Activated naive CD8-positive, alpha-beta T cell treated with anti-CD3 and anti-CD28 coated beads, Interleukin-2, amount 50 U/mL, for 24 hours (primary cell): ENCODE measurements around the gene DNAH3.
"Not testable (repeated sequence)": the region's sequence is repeated elsewhere in the genome, so short reads cannot be mapped to it uniquely, and the experiment has no call there.

Source experiments
- ATAC-seq: fragments of 150-1000 bp; cut with Tn5 transposase; one replicate; pipeline ENCODE4 v1.10.0; 2021
- DNase-seq: peaks from one replicate; pipeline ENCODE4 v3.0.0; 2021
- H3K27ac Mint-ChIP-seq: one replicate; pipeline ENCODE4 v1.8.0; 2021; ENCODE audit warnings: mild to moderate bottlenecking, mixed read lengths
- H3K27me3 Mint-ChIP-seq: one replicate; pipeline ENCODE4 v1.8.0; 2021; ENCODE audit warnings: mixed read lengths
- H3K36me3 Mint-ChIP-seq: one replicate; pipeline ENCODE4 v1.8.0; 2021; ENCODE audit warnings: low read depth, mixed read lengths
- H3K4me1 Mint-ChIP-seq: one replicate; pipeline ENCODE4 v1.8.0; 2021; ENCODE audit warnings: mixed read lengths
- H3K4me3 Mint-ChIP-seq: one replicate; pipeline ENCODE4 v1.8.0; 2021; ENCODE audit warnings: mild to moderate bottlenecking, moderate library complexity, mixed read lengths
- H3K9me3 Mint-ChIP-seq: one replicate; pipeline ENCODE4 v1.8.0; 2021; ENCODE audit warnings: mixed read lengths

The DNAH3 gene

GRCh38 chr16:21160276-21160675 lies 9.6 kb upstream of the DNAH3 start:
- no peaks in the 10 kb centered on the region for H3K9me3 Mint-ChIP-seq
- ATAC-seq (no peak), DNase-seq (no peak)
- no peak overlapping the region for H3K27ac Mint-ChIP-seq
- peak overlapping the region; percentile 85 for H3K4me3 Mint-ChIP-seq
- peaks cover 12% of the 10 kb centered on the region for H3K36me3 Mint-ChIP-seq
- H3K4me1 Mint-ChIP-seq, result peaks cover 25% of the 10 kb centered on the region
- no peaks in the 10 kb centered on the region for H3K27me3 Mint-ChIP-seq

GRCh38 chr16:21159281-21159951 lies 8.8 kb upstream of the DNAH3 start:
- no peak for ATAC-seq
- peaks cover 12% of the 10 kb centered on the region for H3K36me3 Mint-ChIP-seq
- no peaks in the 10 kb centered on the region for H3K27me3 Mint-ChIP-seq
- H3K9me3 Mint-ChIP-seq, result no peaks in the 10 kb centered on the region
- DNase-seq, result peak; percentile 19
- peak overlapping the region; percentile 85 for H3K4me3 Mint-ChIP-seq
- peak overlapping the region; percentile 59 for H3K27ac Mint-ChIP-seq
- H3K4me1 Mint-ChIP-seq, result peaks cover 25% of the 10 kb centered on the region

GRCh38 chr16:21158208-21159110 lies 7.8 kb upstream of the DNAH3 start, which contains the start of gene LDAF1:
Gene LDAF1, plus strand, starts transcription at chr16:21158674. Its CDS starts 2,509 bp downstream, at chr16:21161183.
- H3K4me1 Mint-ChIP-seq, result peaks cover 25% of the 10 kb centered on the region
- H3K9me3 Mint-ChIP-seq, result no peaks in the 10 kb centered on the region
- peak within 1 kb of the TSS; percentile 60 for H3K27ac Mint-ChIP-seq
- H3K36me3 Mint-ChIP-seq, result peaks cover 7% of the 10 kb centered on the region
- H3K27me3 Mint-ChIP-seq, result no peaks in the 10 kb centered on the region
- H3K4me3 Mint-ChIP-seq, result peak within 1 kb of the TSS; percentile 85
- DNase-seq (peak; percentile 85), ATAC-seq (peak; percentile 97)

- DNase-seq, result peak; percentile 6
- peaks cover 2% of the 10 kb centered on the region for H3K36me3 Mint-ChIP-seq
- H3K9me3 Mint-ChIP-seq, result no peaks in the 10 kb centered on the region
- no peaks in the 10 kb centered on the region for H3K27me3 Mint-ChIP-seq
- H3K4me3 Mint-ChIP-seq, result peak overlapping the region; percentile 85
- H3K4me1 Mint-ChIP-seq, result peaks cover 25% of the 10 kb centered on the region
- H3K27ac Mint-ChIP-seq, result no peak overlapping the region
- ATAC-seq, result no peak
Observed at GRCh38 chr16:21157632-21158031, 7.0 kb upstream of the DNAH3 start.

GRCh38 chr16:21156767-21157467 lies 6.3 kb upstream of the DNAH3 start:
- H3K36me3 Mint-ChIP-seq, result no peaks in the 10 kb centered on the region
- H3K4me3 Mint-ChIP-seq, result no peak overlapping the region
- no peaks in the 10 kb centered on the region for H3K27me3 Mint-ChIP-seq
- no peak overlapping the region for H3K27ac Mint-ChIP-seq
- ATAC-seq, result no peak
- peaks cover 23% of the 10 kb centered on the region for H3K4me1 Mint-ChIP-seq
- peak; percentile 11 for DNase-seq
- H3K9me3 Mint-ChIP-seq, result no peaks in the 10 kb centered on the region

- H3K4me3 Mint-ChIP-seq, ATAC-seq, H3K9me3 Mint-ChIP-seq, H3K27me3 Mint-ChIP-seq, H3K36me3 Mint-ChIP-seq, H3K27ac Mint-ChIP-seq, DNase-seq: not testable (repeated sequence)
- peaks cover 23% of the 10 kb centered on the region for H3K4me1 Mint-ChIP-seq
Observed at GRCh38 chr16:21156011-21156410, 5.4 kb upstream of the DNAH3 start.

- ATAC-seq, DNase-seq, H3K36me3 Mint-ChIP-seq, H3K27ac Mint-ChIP-seq, H3K4me3 Mint-ChIP-seq, H3K9me3 Mint-ChIP-seq: not testable (repeated sequence)
- H3K4me1 Mint-ChIP-seq, result peaks cover 11% of the 10 kb centered on the region
- H3K27me3 Mint-ChIP-seq, result peaks cover 17% of the 10 kb centered on the region
Observed at GRCh38 chr16:21153124-21153729, 2.6 kb upstream of the DNAH3 start.

- ATAC-seq, result not testable (repeated sequence)
Observed at GRCh38 chr16:21152160-21153030, 1.7 kb upstream of the DNAH3 start.

GRCh38 chr16:21145738-21146137 lies 4.9 kb downstream of the DNAH3 start:
- H3K36me3 Mint-ChIP-seq, result no peaks in the 10 kb centered on the region
- H3K4me3 Mint-ChIP-seq, result no peak overlapping the region
- DNase-seq (no peak), ATAC-seq (no peak)
- peaks cover 20% of the 10 kb centered on the region for H3K27me3 Mint-ChIP-seq
- H3K27ac Mint-ChIP-seq, result no peak overlapping the region
- peaks cover 9% of the 10 kb centered on the region for H3K9me3 Mint-ChIP-seq
- no peaks in the 10 kb centered on the region for H3K4me1 Mint-ChIP-seq

More at GRCh38 chr16:21152160-21153030, 1.7 kb upstream of the DNAH3 start:
- not testable (repeated sequence) for H3K4me1 Mint-ChIP-seq, H3K4me3 Mint-ChIP-seq, H3K36me3 Mint-ChIP-seq, H3K9me3 Mint-ChIP-seq, DNase-seq, H3K27ac Mint-ChIP-seq
- H3K27me3 Mint-ChIP-seq, result peaks cover 21% of the 10 kb centered on the region

GRCh38 chr16:21134053-21134452 lies 16.6 kb downstream of the DNAH3 start:
- peaks cover 9% of the 10 kb centered on the region for H3K27me3 Mint-ChIP-seq
- H3K9me3 Mint-ChIP-seq, result no peaks in the 10 kb centered on the region
- H3K4me3 Mint-ChIP-seq, result no peak overlapping the region
- no peaks in the 10 kb centered on the region for H3K36me3 Mint-ChIP-seq
- ATAC-seq (no peak), DNase-seq (no peak)
- H3K27ac Mint-ChIP-seq, result no peak overlapping the region
- no peaks in the 10 kb centered on the region for H3K4me1 Mint-ChIP-seq

- Mint-ChIP-seq H3K4me3 (no peak overlapping the region), H3K27ac (no peak overlapping the region), H3K27me3 (peaks cover 7% of the 10 kb centered on the region), H3K9me3 (no peaks in the 10 kb centered on the region), H3K36me3 (no peaks in the 10 kb centered on the region), H3K4me1 (no peaks in the 10 kb centered on the region)
- no peak for DNase-seq
- ATAC-seq, result no peak
Observed at GRCh38 chr16:21130811-21131210, 19.8 kb downstream of the DNAH3 start.

GRCh38 chr16:21128991-21129390 lies 21.7 kb downstream of the DNAH3 start:
- no peak for ATAC-seq
- Mint-ChIP-seq H3K4me3 (no peak overlapping the region), H3K27me3 (peaks cover 7% of the 10 kb centered on the region), H3K36me3 (no peaks in the 10 kb centered on the region), H3K27ac (no peak overlapping the region), H3K4me1 (no peaks in the 10 kb centered on the region), H3K9me3 (no peaks in the 10 kb centered on the region)
- DNase-seq, result no peak

GRCh38 chr16:21126518-21126917 lies 24.1 kb downstream of the DNAH3 start:
- no peak overlapping the region for H3K4me3 Mint-ChIP-seq
- no peak overlapping the region for H3K27ac Mint-ChIP-seq
- H3K36me3 Mint-ChIP-seq, result no peaks in the 10 kb centered on the region
- H3K9me3 Mint-ChIP-seq, result no peaks in the 10 kb centered on the region
- DNase-seq (no peak), ATAC-seq (no peak)
- peaks cover 7% of the 10 kb centered on the region for H3K27me3 Mint-ChIP-seq
- no peaks in the 10 kb centered on the region for H3K4me1 Mint-ChIP-seq
